A549 treated with CpdA at 1 μM for 4 hours (cell line): ENCODE measurements around the gene GPR39. TPM values are rescaled to one million over a fixed set of nuclear protein-coding genes. Genes with fewer than 3 reads are reported as not detected.

Source experiments
- total RNA-seq: library from RNA; stranded (reverse); fragments of 200-300 nt; extraction: Qiagen RNA extraction; gene quantifications from 5 replicates; pipeline ENCODE4 v1.2.3, GENCODE V29; 2022; ENCODE audit warnings: low read depth

GPR39 gene
- total RNA-seq, result 9.8 to 11.8 TPM (median 11.6 TPM) in 5 replicates

DNA sequence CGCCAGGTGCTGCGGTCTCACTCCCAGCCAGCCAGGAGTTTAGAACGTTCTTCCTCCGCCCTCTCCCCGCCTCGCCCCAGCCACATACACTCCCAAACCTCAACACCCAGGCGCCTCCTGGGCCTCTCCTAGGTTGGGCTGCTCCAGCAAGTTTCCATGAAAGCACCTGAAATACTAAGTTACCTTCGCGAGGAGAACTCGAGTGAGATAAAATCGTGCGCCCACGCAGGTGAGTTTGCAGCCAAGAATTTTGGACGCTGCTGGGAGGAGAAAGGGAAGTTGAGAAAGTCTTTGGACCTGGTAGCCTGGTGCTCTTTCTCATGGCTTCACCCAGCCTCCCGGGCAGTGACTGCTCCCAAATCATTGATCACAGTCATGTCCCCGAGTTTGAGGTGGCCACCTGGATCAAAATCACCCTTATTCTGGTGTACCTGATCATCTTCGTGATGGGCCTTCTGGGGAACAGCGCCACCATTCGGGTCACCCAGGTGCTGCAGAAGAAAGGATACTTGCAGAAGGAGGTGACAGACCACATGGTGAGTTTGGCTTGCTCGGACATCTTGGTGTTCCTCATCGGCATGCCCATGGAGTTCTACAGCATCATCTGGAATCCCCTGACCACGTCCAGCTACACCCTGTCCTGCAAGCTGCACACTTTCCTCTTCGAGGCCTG lies at the start of gene GPR39:
GPR39 (plus strand) TSS at position 83 of the 673 bp plus-strand sequence.

DNA sequence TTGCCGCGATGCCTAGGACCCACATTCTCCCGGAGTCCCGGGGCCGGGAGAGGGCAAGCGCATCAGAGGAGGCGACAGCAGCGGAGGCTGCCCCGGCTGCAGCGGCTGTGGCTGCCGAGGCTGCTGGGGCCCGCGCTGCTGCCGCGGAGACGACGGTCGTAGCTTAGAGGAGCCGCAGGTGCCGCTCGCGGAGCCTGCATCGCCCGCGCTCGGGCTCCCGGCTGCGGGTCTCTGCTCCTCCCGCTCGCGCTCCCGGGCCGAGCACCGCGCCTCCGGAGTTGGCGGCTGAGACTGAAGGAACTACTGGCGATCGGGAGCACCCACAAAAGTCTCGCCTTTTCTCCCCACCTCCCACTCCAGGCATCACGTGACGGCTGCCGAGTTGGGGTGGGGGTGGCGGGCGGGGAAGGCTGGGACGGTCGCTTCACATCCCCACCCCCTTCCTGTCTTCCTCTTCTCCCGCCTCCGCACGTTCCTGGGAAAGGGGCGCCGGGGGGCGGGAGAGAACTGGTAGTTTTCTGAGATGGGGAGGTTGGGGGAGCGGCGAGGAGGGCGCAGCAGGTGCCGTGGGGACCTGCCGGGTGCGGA lies 253.4 kb downstream of the GPR39 start, which contains the start of gene LYPD1:
LYPD1 (minus strand) TSS at position 298 of the 588 bp plus-strand sequence; CDS start at position 25, 273 bp downstream.

